ENCODE results near the gene BMAL1.
"Not testable (repeated sequence)": the region's sequence is repeated elsewhere in the genome, so short reads cannot be mapped to it uniquely, and the experiment has no call there.

BMAL1 gene

GRCh38 chr11:13256216-13256615 is 21.4 kb upstream of the BMAL1 start:
- H3K9me3 ChIP-seq (ENCODE audit: insufficient read depth, low read length): no peaks in the 10 kb centered on the region
- no peak overlapping the region for H2AFZ ChIP-seq (ENCODE audit: low read depth, low read length, severe bottlenecking)
- H3K79me2 ChIP-seq (ENCODE audit: insufficient read depth, low read length): no peaks in the 10 kb centered on the region
- H3K27me3 ChIP-seq (ENCODE audit: low read length): no peaks in the 10 kb centered on the region
- H3K4me3 ChIP-seq (ENCODE audit: insufficient read depth, low read length, poor library complexity, severe bottlenecking): no peak overlapping the region
- H3F3A ChIP-seq (ENCODE audit: insufficient read depth): no peaks in the 10 kb centered on the region
- H4K20me1 ChIP-seq (ENCODE audit: low read depth, low read length): no peaks in the 10 kb centered on the region
- no peaks in the 10 kb centered on the region for H3K36me3 ChIP-seq (ENCODE audit: low read length)
- no peaks in the 10 kb centered on the region for H3K9me2 ChIP-seq (replicated peaks; ENCODE audit: insufficient read depth, low read length)
- H3K27ac ChIP-seq (ENCODE audit: low read depth, low read length): no peak overlapping the region
- no peak for TF ChIP-seq CTCF (IDR thresholded peaks at IDR 0.05; ENCODE audit: insufficient read depth, low read length, poor library complexity, severe bottlenecking)
- TF ChIP-seq EZH2phosphoT487 (conservative IDR thresholded peaks at IDR 0.05; ENCODE audit: low read length): no peak
- H3K4me2 ChIP-seq (ENCODE audit: low read depth, low read length, poor library complexity, severe bottlenecking): no peak overlapping the region
- no peak overlapping the region for H3K9ac ChIP-seq (ENCODE audit: low read length)

GRCh38 chr11:13258061-13258460 is 19.5 kb upstream of the BMAL1 start:
- H3K9me2 ChIP-seq (replicated peaks; ENCODE audit: insufficient read depth, low read length); H3K27ac ChIP-seq (ENCODE audit: low read depth, low read length); H4K20me1 ChIP-seq (ENCODE audit: low read depth, low read length); H3K9ac ChIP-seq (ENCODE audit: low read length); H3K9me3 ChIP-seq (ENCODE audit: insufficient read depth, low read length); H3K4me3 ChIP-seq (ENCODE audit: insufficient read depth, low read length, poor library complexity, severe bottlenecking); H3K4me2 ChIP-seq (ENCODE audit: low read depth, low read length, poor library complexity, severe bottlenecking); H2AFZ ChIP-seq (ENCODE audit: low read depth, low read length, severe bottlenecking); H3K27me3 ChIP-seq (ENCODE audit: low read length); H3K79me2 ChIP-seq (ENCODE audit: insufficient read depth, low read length); H3K36me3 ChIP-seq (ENCODE audit: low read length); H3F3A ChIP-seq (ENCODE audit: insufficient read depth): not testable (repeated sequence)

- Histone ChIP-seq H3F3A (ENCODE audit: insufficient read depth) (no peaks in the 10 kb centered on the region), H3K9ac (ENCODE audit: low read length) (no peak overlapping the region), H3K9me2 (replicated peaks; ENCODE audit: insufficient read depth, low read length) (no peaks in the 10 kb centered on the region), H3K27me3 (ENCODE audit: low read length) (no peaks in the 10 kb centered on the region), H3K27ac (ENCODE audit: low read depth, low read length) (no peak overlapping the region), H3K4me3 (ENCODE audit: insufficient read depth, low read length, poor library complexity, severe bottlenecking) (no peak overlapping the region), H3K36me3 (ENCODE audit: low read length) (no peaks in the 10 kb centered on the region), H2AFZ (ENCODE audit: low read depth, low read length, severe bottlenecking) (no peak overlapping the region), H4K20me1 (ENCODE audit: low read depth, low read length) (no peaks in the 10 kb centered on the region), H3K4me2 (ENCODE audit: low read depth, low read length, poor library complexity, severe bottlenecking) (no peak overlapping the region), H3K79me2 (ENCODE audit: insufficient read depth, low read length) (no peaks in the 10 kb centered on the region), H3K9me3 (ENCODE audit: insufficient read depth, low read length) (no peaks in the 10 kb centered on the region)
- TF ChIP-seq CTCF (IDR thresholded peaks at IDR 0.05; ENCODE audit: insufficient read depth, low read length, poor library complexity, severe bottlenecking) (no peak), EZH2phosphoT487 (conservative IDR thresholded peaks at IDR 0.05; ENCODE audit: low read length) (no peak)
These were observed 18.7 kb upstream of the BMAL1 start for GRCh38 chr11:13258855-13259254.

GRCh38 chr11:13259374-13259773 is 18.2 kb upstream of the BMAL1 start:
- Histone ChIP-seq H3K9me3 (ENCODE audit: insufficient read depth, low read length) (no peaks in the 10 kb centered on the region), H3F3A (ENCODE audit: insufficient read depth) (no peaks in the 10 kb centered on the region), H3K27ac (ENCODE audit: low read depth, low read length) (no peak overlapping the region), H3K36me3 (ENCODE audit: low read length) (no peaks in the 10 kb centered on the region), H3K27me3 (ENCODE audit: low read length) (no peaks in the 10 kb centered on the region), H3K79me2 (ENCODE audit: insufficient read depth, low read length) (no peaks in the 10 kb centered on the region), H2AFZ (ENCODE audit: low read depth, low read length, severe bottlenecking) (no peak overlapping the region), H4K20me1 (ENCODE audit: low read depth, low read length) (no peaks in the 10 kb centered on the region), H3K4me3 (ENCODE audit: insufficient read depth, low read length, poor library complexity, severe bottlenecking) (no peak overlapping the region), H3K9me2 (replicated peaks; ENCODE audit: insufficient read depth, low read length) (no peaks in the 10 kb centered on the region), H3K4me2 (ENCODE audit: low read depth, low read length, poor library complexity, severe bottlenecking) (no peak overlapping the region), H3K9ac (ENCODE audit: low read length) (no peak overlapping the region)
- no peak for TF ChIP-seq EZH2phosphoT487 (conservative IDR thresholded peaks at IDR 0.05; ENCODE audit: low read length)
- TF ChIP-seq CTCF (IDR thresholded peaks at IDR 0.05; ENCODE audit: insufficient read depth, low read length, poor library complexity, severe bottlenecking): no peak

Measured in SU-DHL-6 (cell line).